IPS-18a (cell line): ENCODE data around the gene ACOT13.
"Not testable (repeated sequence)": the region's sequence is repeated elsewhere in the genome, so short reads cannot be mapped to it uniquely, and the experiment has no call there.

Experiments
- H3K27ac ChIP-seq: one replicate; pipeline ENCODE4 v1.5.1; 2013; ENCODE audit warnings: low read length
- H3K27me3 ChIP-seq: one replicate; pipeline ENCODE4 v1.6.1; 2013; ENCODE audit warnings: mild to moderate bottlenecking, low read length; ENCODE audit not compliant: control insufficient read depth, insufficient read depth
- H3K36me3 ChIP-seq: one replicate; pipeline ENCODE4 v1.6.1; 2013; ENCODE audit warnings: low read depth, low read length; ENCODE audit not compliant: control insufficient read depth
- H3K4me1 ChIP-seq: one replicate; pipeline ENCODE4 v1.6.1; 2013; ENCODE audit warnings: low read depth, low read length; ENCODE audit not compliant: control insufficient read depth
- H3K4me3 ChIP-seq: one replicate; pipeline ENCODE4 v1.5.1; 2013; ENCODE audit warnings: low read length
- H3K9ac ChIP-seq: one replicate; pipeline ENCODE4 v1.6.1; 2013; ENCODE audit warnings: mild to moderate bottlenecking, low read length, moderate library complexity
- H3K9me3 ChIP-seq: one replicate; pipeline ENCODE4 v1.6.1; 2013; ENCODE audit warnings: low read depth, low read length; ENCODE audit not compliant: control insufficient read depth

The ACOT13 gene

GRCh38 chr6:24719125-24719971, 52.5 kb downstream of the ACOT13 start, which contains the start of gene C6orf62:
TSS of gene C6orf62 (minus strand) at chr6:24719154. CDS start at chr6:24718668, 486 bp downstream.
- peak within 1 kb of the TSS; percentile 98 for H3K4me3 ChIP-seq
- peak within 1 kb of the TSS; percentile 99 for H3K9ac ChIP-seq
- no peaks in the 10 kb centered on the region for H3K27me3 ChIP-seq
- H3K4me1 ChIP-seq: peaks cover 15% of the 10 kb centered on the region
- H3K27ac ChIP-seq: peak within 1 kb of the TSS; percentile 87
- H3K36me3 ChIP-seq: peaks cover 33% of the 10 kb centered on the region
- no peaks in the 10 kb centered on the region for H3K9me3 ChIP-seq

- peaks cover 25% of the 10 kb centered on the region for H3K36me3 ChIP-seq
- peaks cover 15% of the 10 kb centered on the region for H3K4me1 ChIP-seq
- no peaks in the 10 kb centered on the region for H3K27me3 ChIP-seq
- peak overlapping the region; percentile 98 for H3K27ac ChIP-seq
- peak overlapping the region; percentile 98 for H3K4me3 ChIP-seq
- peak overlapping the region; percentile 99 for H3K9ac ChIP-seq
- H3K9me3 ChIP-seq: no peaks in the 10 kb centered on the region
Measured at GRCh38 chr6:24720131-24720603, 53.3 kb downstream of the ACOT13 start.

DNA sequence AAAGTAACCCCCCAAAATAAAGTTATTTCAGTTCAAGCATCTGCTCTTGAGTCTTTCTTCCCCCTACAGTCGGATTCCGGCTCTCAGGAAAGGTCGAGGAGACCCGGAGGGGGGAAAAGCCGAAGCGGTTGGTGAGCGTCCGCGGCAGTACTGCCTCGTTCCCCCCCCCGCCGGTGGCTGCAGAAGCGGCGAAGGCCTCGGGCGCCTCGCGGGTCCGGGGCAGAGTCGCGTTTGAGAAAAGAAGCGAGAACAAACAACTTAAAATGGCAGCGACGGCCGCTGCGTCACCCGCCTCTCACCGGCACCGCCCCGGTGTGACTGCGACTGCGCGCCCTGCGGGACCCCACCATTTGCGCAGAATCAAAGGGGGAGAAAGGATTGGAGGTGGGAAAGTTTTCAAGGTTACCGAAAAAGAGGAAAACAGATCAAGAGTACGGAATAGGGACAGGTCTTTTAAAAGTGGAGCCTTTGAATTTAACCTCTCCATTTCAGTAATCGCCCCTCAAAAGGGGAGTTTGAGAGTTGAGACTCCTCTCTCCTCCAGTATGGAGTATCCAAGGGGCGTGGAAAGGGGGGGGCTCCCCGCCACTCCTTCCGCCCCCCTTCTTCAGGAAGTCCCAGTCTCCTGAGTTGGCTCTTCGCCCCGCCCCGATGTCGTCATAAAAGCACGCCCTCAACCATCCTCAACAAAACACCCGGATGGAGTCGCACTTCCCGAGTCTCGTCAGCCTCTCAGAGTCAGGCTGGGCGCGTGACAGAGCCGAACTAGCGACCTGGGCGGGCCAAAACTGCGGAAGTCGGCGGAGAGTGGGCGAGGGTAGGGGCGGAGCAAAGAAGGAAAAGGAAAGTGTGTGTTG, 54.0 kb downstream of the ACOT13 start:
- H3K4me3 ChIP-seq: peak overlapping the region; percentile 98
- H3K4me1 ChIP-seq: peaks cover 15% of the 10 kb centered on the region
- H3K9ac ChIP-seq: peak overlapping the region; percentile 99
- no peaks in the 10 kb centered on the region for H3K9me3 ChIP-seq
- peak overlapping the region; percentile 98 for H3K27ac ChIP-seq
- peaks cover 18% of the 10 kb centered on the region for H3K36me3 ChIP-seq
- H3K27me3 ChIP-seq: no peaks in the 10 kb centered on the region

DNA sequence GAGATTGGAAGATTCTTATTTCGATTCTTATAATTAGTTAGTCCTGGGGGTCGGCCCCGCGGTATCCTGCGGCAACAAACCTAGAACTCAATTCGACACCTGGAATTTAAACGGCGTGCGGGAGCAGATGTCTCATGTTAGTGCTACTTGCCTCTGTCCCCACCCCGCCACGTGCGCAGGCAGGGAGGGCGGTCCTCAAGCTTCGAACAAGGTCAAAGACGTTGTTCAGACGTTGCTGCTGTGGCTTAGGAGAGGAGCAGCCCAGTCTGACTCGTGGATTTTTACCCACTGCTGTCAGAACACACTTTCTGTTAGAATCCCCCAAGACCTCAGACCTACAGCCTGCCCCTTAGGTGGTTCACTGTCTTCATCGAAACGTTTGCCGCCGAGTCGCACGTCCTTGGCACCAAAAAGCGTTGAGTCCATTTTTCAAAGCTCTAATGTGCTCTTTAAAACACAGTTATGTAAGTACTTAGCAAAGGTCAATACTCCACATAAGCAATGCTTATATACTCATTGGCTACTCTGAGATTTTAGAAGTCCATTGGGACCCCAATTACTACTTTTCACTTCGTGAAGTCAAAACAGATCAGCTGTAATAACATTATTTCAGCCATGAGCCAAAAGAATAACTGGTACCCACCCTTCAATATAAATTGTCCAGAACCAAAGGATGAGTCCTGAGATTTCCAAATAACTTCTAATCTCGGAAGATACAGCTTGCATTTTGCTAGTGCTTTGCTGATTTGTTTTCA, 54.8 kb downstream of the ACOT13 start:
- H3K4me3 ChIP-seq: peak overlapping the region; percentile 98
- H3K36me3 ChIP-seq: peaks cover 11% of the 10 kb centered on the region
- H3K27me3 ChIP-seq: no peaks in the 10 kb centered on the region
- peaks cover 19% of the 10 kb centered on the region for H3K4me1 ChIP-seq
- H3K27ac ChIP-seq: peak overlapping the region; percentile 97
- no peaks in the 10 kb centered on the region for H3K9me3 ChIP-seq
- H3K9ac ChIP-seq: peak overlapping the region; percentile 99

DNA sequence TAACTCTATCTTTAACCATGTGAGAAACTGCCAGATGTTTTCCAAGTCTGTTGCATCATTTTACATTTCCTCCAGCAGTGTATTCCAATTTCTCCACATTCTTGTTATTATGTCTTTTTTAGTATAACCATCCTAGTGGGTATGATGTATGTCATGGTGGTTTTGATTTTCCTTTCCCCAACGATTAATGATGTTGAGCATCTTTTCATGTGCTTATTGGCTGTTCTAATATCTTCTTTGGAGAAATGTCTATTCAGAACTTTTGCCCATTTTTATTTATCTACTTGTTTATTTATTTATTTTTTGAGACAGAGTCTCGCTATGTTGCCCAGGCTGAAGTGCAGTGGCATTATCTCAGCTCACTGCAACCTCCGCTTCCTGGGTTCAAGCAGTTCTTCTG, 56.4 kb downstream of the ACOT13 start:
- no peaks in the 10 kb centered on the region for H3K36me3 ChIP-seq
- no peaks in the 10 kb centered on the region for H3K9me3 ChIP-seq
- no peaks in the 10 kb centered on the region for H3K27me3 ChIP-seq
- H3K4me3 ChIP-seq: no peak overlapping the region
- peaks cover 16% of the 10 kb centered on the region for H3K4me1 ChIP-seq
- H3K27ac ChIP-seq: no peak overlapping the region
- H3K9ac ChIP-seq: no peak overlapping the region

- peaks cover 14% of the 10 kb centered on the region for H3K9me3 ChIP-seq
- not testable (repeated sequence) for H3K27me3 ChIP-seq, H3K4me1 ChIP-seq, H3K27ac ChIP-seq, H3K36me3 ChIP-seq, H3K9ac ChIP-seq, H3K4me3 ChIP-seq
Measured at GRCh38 chr6:24730653-24731052, 63.8 kb downstream of the ACOT13 start.

DNA sequence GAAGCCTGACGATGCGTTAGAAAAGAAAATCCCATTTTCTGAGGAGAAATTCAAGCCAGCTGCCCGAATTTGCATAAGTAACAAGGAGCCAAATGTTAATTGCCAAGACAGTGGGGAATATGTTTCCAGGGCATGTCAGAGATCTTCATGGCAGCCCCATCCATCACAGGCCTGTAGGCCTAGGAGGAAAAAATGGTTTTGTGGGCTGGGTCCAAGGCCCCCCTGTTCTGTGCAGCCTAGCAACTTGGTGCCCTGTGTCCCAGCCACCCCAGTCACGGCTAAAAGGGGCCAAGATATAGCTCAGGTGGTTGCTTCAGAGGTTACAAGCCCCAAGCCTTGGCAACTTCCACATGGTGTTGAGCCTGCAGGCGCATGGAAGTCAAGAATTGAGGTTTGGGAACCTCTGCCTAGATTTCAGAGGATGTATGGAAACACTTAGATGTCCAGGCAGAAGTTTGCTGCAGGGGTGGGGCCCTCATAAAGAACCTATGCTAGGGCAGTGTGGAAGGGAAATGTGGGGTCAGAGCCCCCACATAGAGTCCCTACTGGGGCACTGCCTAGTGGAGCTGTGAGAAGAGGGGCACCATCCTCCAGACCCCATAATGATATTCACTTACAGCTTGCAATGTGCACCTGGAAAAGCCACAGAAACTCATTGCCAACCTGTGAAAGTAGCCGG, 64.7 kb downstream of the ACOT13 start:
- not testable (repeated sequence) for H3K4me1 ChIP-seq, H3K27ac ChIP-seq, H3K27me3 ChIP-seq, H3K4me3 ChIP-seq, H3K36me3 ChIP-seq, H3K9ac ChIP-seq
- peaks cover 14% of the 10 kb centered on the region for H3K9me3 ChIP-seq

DNA sequence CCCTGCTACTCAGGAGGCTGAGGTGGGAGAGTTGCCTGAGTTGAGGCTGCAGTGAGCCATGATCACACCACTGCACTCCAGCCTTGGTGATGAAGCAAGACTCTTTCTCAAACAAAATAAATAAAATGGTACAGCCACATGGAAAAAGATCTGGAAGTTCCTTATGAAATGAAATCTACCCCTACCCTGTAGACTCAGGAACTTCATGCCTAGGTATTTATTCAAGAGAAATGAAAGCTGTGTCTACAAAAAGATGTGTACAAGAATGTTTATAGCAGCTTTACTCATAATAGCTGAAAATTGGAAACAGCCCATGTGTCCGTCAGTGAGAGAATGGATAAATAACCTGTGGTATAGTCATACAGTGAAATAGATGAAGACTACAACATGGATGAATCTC, 67.3 kb downstream of the ACOT13 start:
- Histone ChIP-seq H3K27ac (no peak overlapping the region), H3K4me1 (no peaks in the 10 kb centered on the region), H3K36me3 (no peaks in the 10 kb centered on the region), H3K4me3 (no peak overlapping the region), H3K27me3 (no peaks in the 10 kb centered on the region), H3K9ac (no peak overlapping the region), H3K9me3 (peaks cover 14% of the 10 kb centered on the region)

- not testable (repeated sequence) for H3K27ac ChIP-seq, H3K4me1 ChIP-seq, H3K27me3 ChIP-seq, H3K9ac ChIP-seq, H3K36me3 ChIP-seq, H3K4me3 ChIP-seq
- H3K9me3 ChIP-seq: peaks cover 14% of the 10 kb centered on the region
Measured at GRCh38 chr6:24734710-24735109, 67.8 kb downstream of the ACOT13 start.

- H3K27ac ChIP-seq: no peak overlapping the region
- H3K4me3 ChIP-seq: no peak overlapping the region
- H3K36me3 ChIP-seq: no peaks in the 10 kb centered on the region
- no peaks in the 10 kb centered on the region for H3K4me1 ChIP-seq
- H3K9me3 ChIP-seq: no peaks in the 10 kb centered on the region
- H3K9ac ChIP-seq: no peak overlapping the region
- H3K27me3 ChIP-seq: no peaks in the 10 kb centered on the region
Measured at GRCh38 chr6:24738741-24739140, 71.9 kb downstream of the ACOT13 start.
